Endothelial cell (in vitro differentiated cells): ENCODE data around the gene TECR. TPM values are rescaled to one million over a fixed set of nuclear protein-coding genes. Genes with fewer than 3 reads are reported as not detected.
"Not testable (repeated sequence)": the region's sequence is repeated elsewhere in the genome, so short reads cannot be mapped to it uniquely, and the experiment has no call there.

Experiments
- DNase-seq: peaks from one replicate; pipeline ENCODE4 v3.0.0; 2021; ENCODE audit warnings: low spot score
- H3K27ac Mint-ChIP-seq: one replicate; pipeline ENCODE4 v1.8.0; 2021; ENCODE audit warnings: mixed read lengths, inconsistent platforms; ENCODE audit not compliant: unreplicated experiment
- H3K27me3 Mint-ChIP-seq: one replicate; pipeline ENCODE4 v1.8.0; 2021; ENCODE audit warnings: mild to moderate bottlenecking, moderate library complexity, mixed read lengths, inconsistent platforms; ENCODE audit not compliant: unreplicated experiment
- H3K36me3 Mint-ChIP-seq: one replicate; pipeline ENCODE4 v1.8.0; 2021; ENCODE audit warnings: mild to moderate bottlenecking, low read depth, mixed read lengths, inconsistent platforms; ENCODE audit not compliant: unreplicated experiment
- H3K4me1 Mint-ChIP-seq: one replicate; pipeline ENCODE4 v1.8.0; 2021; ENCODE audit warnings: mild to moderate bottlenecking, mixed read lengths, inconsistent platforms; ENCODE audit not compliant: unreplicated experiment
- H3K4me3 Mint-ChIP-seq: one replicate; pipeline ENCODE4 v1.8.0; 2021; ENCODE audit warnings: mild to moderate bottlenecking, mixed read lengths, inconsistent platforms; ENCODE audit not compliant: unreplicated experiment
- H3K9me3 Mint-ChIP-seq: one replicate; pipeline ENCODE4 v1.8.0; 2021; ENCODE audit warnings: mixed read lengths, inconsistent platforms; ENCODE audit not compliant: unreplicated experiment
- CTCF ChIP-seq: fragments of 200-600 bp; sonication (generic); IDR thresholded peaks from one replicate; pipeline ENCODE4 v1.5.0; 2021; ENCODE audit warnings: antibody characterized with exemption; ENCODE audit not compliant: unreplicated experiment
- total RNA-seq: library from RNA; stranded (reverse); fragmentation: NEBNext Ultra II Directional; extraction: Animal tissue kit (Norgen Biotek cat#: 25700); gene quantifications from one replicate; pipeline ENCODE4 v1.2.1, GENCODE V29; 2021; ENCODE audit not compliant: unreplicated experiment

The TECR gene
- total RNA-seq, 1 donor from 2014 or later, result 116 TPM

DNA sequence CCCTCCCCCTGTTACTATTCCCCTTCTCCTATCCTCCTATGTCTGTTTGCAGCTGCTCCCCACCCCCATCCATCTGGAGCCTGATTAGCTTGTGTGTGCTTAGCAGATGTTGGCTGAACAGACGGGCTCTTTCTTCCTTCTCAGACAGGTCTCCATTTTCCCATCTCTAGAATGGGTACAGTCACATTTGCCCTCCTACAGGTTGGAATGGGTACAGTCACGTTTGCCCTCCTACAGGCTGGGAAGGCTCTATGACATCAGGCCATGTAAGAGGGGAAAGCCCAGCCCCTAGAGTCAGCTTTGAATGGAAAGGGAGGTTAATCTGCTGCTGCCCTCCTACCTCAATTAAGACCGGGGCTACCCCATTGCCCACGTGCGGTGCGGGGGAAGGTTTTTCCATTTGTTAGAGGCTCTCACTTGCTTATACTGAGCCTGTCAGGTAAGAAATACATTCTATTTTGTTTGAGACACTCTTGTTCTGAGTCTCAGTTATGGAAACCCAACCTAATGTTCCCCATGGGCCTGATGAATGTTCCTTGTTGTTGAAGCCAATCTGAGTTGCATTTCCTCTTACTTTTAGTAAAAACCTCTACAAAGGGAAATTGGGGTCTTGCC lies 51.3 kb downstream of the TECR start:
- TF ChIP-seq CTCF, result no peak
- Mint-ChIP-seq H3K27ac (no peak overlapping the region), H3K36me3 (no peaks in the 10 kb centered on the region), H3K4me1 (no peaks in the 10 kb centered on the region), H3K4me3 (no peak overlapping the region), H3K27me3 (peaks cover 3% of the 10 kb centered on the region), H3K9me3 (peaks cover 6% of the 10 kb centered on the region)
- no peak for DNase-seq

DNA sequence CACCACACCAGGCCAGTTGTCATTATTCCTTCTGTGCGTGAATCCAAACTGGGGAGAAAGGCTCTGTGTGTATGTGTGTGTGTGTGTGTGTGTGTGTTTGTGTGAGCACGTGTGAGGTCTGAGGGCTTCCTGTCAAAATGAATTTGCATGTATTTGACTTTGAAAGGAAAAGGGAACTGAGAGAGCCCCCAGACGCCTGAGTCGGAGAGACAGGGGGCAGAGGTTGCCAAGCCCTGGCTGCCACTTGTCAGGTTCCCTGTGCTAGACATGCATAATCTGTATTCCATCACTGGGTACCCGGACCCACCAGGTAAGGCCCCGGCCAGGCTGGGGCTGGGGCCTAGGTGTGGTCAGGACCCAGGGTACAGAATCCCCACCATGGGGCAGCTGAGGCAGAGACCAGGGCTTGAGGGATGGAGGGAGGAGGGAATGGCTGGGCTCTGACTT lies 53.5 kb downstream of the TECR start, which contains the start of gene CLEC17A:
CLEC17A (plus strand) TSS at position 191 of the 447 bp plus-strand sequence; CDS start at position 268, 77 bp downstream.
- Mint-ChIP-seq H3K27ac (no peak within 1 kb of the TSS), H3K36me3 (no peaks in the 10 kb centered on the region), H3K27me3 (peaks cover 3% of the 10 kb centered on the region), H3K4me1 (no peaks in the 10 kb centered on the region), H3K9me3 (peaks cover 6% of the 10 kb centered on the region), H3K4me3 (no peak within 1 kb of the TSS)
- TF ChIP-seq CTCF, result no peak
- DNase-seq, result no peak

GRCh38 chr19:14584372-14584771 lies 55.0 kb downstream of the TECR start:
- not testable (repeated sequence) for H3K4me3 Mint-ChIP-seq

DNA sequence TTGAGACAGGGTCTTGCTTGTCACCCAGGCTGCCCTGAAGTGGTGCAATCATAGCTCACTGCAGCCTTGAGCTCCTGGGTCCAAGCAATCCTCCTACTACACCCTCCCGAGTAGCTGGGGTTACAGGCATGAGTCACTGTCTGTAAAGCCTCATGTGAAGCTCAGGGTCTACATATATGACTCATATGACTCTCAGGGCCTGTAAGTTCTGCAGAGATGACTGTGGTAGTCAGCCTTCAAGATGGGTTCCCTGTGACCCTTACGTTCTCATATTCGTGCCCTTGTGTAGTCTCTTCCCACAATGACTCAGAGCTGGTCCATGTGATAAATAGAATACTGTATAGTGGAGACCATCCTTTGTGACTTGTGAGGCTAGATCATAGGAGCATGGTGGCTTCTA lies 55.8 kb downstream of the TECR start:
- H3K4me1 Mint-ChIP-seq, H3K27me3 Mint-ChIP-seq, H3K4me3 Mint-ChIP-seq, H3K36me3 Mint-ChIP-seq, DNase-seq, H3K9me3 Mint-ChIP-seq, H3K27ac Mint-ChIP-seq: not testable (repeated sequence)

More at GRCh38 chr19:14584372-14584771, 55.0 kb downstream of the TECR start:
- H3K36me3 Mint-ChIP-seq, DNase-seq, H3K4me1 Mint-ChIP-seq, H3K9me3 Mint-ChIP-seq, H3K27ac Mint-ChIP-seq, H3K27me3 Mint-ChIP-seq: not testable (repeated sequence)

DNA sequence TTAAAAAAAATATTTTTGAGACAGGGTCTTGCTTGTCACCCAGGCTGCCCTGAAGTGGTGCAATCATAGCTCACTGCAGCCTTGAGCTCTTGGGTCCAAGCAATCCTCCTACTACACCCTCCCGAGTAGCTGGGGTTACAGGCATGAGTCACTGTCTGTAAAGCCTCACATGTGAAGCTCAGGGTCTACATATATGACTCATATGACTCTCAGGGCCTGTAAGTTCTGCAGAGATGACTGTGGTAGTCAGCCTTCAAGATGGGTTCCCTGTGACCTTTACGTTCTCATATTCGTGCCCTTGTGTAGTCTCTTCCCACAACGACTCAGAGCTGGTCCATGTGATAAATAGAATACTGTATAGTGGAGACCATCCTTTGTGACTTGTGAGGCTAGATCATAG lies 60.0 kb downstream of the TECR start:
- H3K36me3 Mint-ChIP-seq, H3K27ac Mint-ChIP-seq, DNase-seq, H3K4me1 Mint-ChIP-seq, H3K9me3 Mint-ChIP-seq, H3K4me3 Mint-ChIP-seq, H3K27me3 Mint-ChIP-seq: not testable (repeated sequence)

GRCh38 chr19:14595558-14595957 lies 66.2 kb downstream of the TECR start:
- Mint-ChIP-seq H3K9me3 (peaks cover 26% of the 10 kb centered on the region), H3K36me3 (peaks cover 18% of the 10 kb centered on the region), H3K27me3 (peaks cover 7% of the 10 kb centered on the region), H3K4me1 (no peaks in the 10 kb centered on the region), H3K4me3 (peak overlapping the region; percentile 43), H3K27ac (no peak overlapping the region)
- TF ChIP-seq CTCF, result no peak
- no peak for DNase-seq
